ENCODE data around the gene SFSWAP.
"Not testable (repeated sequence)": the region's sequence is repeated elsewhere in the genome, so short reads cannot be mapped to it uniquely, and the experiment has no call there.

The SFSWAP gene

DNA sequence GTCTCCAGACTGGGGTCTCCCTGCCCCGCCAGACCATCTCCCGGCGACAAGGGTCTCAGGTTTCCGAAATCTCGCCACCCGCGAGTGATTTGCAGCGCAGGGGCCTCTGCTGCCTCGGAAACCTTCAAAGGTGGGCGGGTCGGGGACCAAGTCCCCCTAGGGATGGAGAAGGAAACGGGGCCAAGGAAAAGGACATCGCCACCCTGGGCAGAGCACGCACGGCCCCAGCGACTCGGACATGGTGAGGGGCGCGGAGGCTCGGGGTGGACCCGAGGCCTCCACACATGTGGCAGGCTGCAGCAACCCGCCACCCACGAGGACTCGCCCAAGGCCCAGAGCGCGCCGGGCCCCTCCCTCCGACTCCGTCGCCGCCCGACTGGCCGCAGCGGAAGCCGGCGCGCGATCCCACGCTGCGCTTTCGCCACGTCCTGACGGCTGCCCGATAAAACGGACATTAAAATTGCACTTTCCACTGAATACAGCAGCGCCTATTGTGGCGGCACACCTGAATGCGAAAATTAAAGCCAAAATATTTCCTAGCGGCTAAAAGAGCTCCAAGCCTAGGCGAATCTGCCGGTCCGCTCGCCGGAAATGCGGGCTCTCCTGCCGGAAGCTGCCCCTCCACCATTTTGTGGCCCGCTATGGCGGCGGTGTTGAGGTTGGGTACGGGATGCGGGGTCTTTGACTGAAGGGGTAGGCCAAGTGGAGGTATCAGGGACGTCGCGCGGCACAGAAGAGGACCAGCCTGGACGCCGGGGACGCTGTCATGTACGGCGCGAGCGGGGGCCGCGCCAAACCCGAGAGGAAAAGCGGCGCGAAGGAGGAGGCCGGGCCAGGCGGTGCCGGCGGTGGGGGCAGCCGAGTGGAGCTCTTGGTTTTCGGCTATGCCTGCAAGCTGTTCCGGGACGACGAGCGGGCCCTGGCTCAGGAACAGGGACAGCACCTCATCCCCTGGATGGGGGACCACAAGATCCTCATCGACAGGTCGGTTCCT lies at the start of gene SFSWAP:
Gene SFSWAP, plus strand, starts transcription at position 627 of the 994 bp plus-strand sequence. Its CDS starts 140 bp downstream, at position 767.
- no peak for FAIRE-seq

DNA sequence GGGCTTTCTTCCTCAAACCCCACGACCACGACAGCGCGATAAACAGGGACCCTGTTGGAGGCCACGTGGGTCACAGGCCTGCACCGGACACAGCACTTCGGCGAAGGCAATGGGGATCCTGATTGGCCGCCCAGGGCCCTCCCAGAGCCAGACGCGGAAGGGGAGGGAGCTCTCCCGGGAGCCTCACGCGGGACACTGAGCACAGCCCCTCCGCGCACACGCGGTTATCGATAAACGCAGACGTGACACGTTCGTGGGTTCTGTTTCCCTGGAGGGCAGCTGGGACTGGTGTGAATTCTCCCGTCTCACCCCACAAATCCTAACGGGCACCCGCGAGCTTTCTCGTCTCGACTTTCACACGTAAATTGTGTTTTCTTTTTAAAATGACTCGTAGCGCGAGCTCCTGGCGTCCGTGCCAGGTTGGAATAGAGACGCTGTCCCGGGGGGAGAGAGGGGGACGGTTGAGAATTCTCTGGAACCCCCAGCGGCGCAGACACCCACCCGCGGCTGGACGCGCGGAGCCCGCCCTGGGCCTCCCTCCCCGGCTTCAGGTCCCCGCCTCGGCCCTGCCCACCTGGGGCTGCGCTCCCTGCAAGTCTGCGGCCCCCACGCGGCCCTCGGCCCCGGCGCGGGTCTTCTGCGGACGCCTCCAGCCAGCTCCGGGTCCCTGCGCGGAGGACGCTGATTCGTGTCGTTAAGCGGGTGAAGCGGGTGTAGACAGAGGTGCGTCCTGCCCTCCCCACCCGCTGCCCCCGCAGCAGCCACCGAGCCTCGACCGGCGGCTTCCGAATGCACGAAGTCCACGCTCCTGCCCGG lies 49.5 kb upstream of the SFSWAP start:
- FAIRE-seq, result not testable (repeated sequence)

DNA sequence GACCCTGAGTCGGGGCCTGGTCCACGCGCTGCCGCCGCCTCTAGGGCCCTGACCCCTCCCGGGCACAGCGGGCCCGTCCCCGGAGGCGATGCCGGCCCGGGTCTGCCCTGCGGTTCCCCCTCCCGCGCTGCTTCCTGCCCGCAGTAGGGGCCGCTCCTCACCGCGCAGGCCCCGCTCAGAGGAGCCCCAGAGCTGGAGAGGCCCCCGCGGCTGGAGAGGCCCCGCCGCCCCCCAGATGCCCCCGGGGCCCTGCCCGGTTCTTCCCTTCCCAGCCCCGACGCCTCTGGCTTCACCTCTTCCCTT lies 49.0 kb upstream of the SFSWAP start:
- not testable (repeated sequence) for FAIRE-seq

DNA sequence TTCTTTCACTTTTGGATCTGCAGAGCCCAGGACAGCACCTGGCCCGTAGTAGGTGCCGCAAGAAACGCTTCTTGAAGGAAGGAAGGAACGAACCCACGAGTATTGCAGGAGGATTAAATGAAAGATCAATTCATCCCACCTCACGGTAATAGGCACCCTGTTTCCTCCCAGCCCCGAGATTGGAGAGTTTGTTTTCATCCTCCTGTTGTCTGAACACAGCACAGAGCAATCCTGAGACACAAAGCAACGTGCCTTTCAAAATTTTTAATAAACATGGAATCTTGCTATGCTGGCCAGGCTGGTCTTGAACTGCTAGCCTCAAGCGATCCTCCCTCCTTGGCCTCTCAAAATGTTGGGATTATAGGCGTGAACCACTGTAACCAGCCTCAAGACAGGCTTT lies 48.5 kb upstream of the SFSWAP start:
- FAIRE-seq, result not testable (repeated sequence)

DNA sequence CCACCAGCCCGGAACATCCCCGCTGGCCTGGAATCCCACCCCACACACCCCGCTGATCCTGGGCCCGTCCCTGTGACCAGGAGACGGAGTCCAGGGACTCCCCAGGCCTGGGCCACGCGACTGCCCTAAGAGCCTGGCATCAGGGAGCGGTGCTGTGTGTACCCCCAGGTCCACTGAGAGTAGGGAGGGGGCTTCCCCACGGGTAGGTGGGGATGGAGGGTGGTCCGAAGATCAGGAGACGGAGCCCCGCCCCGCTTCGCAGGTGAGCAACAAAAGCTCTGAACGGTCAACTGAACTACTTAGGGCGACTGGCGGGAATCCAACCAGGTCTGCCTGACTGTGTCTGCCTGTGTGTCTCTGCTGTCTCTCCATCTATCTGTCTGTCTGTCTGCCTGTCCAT lies 45.2 kb upstream of the SFSWAP start:
- not testable (repeated sequence) for FAIRE-seq

DNA sequence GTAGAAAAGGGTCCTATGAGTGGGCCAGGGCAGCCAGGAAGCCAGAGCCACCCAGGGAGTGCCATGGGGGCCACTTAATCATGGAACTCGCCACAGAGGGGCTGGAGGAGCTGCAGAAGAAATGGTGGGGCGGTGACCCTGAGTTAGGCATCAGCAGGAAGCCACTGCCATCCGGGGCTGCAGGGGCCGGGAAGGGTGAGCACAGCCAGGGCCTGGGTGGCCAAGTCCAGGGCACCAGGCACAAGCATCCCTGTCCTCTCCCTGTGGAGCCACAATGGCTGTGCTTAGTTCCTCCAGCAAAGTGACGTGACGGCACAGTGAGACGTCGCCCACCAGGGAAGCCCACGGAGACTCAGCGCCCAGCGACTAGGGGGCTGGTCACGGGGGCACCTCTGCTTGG lies 44.4 kb upstream of the SFSWAP start:
- not testable (repeated sequence) for FAIRE-seq

DNA sequence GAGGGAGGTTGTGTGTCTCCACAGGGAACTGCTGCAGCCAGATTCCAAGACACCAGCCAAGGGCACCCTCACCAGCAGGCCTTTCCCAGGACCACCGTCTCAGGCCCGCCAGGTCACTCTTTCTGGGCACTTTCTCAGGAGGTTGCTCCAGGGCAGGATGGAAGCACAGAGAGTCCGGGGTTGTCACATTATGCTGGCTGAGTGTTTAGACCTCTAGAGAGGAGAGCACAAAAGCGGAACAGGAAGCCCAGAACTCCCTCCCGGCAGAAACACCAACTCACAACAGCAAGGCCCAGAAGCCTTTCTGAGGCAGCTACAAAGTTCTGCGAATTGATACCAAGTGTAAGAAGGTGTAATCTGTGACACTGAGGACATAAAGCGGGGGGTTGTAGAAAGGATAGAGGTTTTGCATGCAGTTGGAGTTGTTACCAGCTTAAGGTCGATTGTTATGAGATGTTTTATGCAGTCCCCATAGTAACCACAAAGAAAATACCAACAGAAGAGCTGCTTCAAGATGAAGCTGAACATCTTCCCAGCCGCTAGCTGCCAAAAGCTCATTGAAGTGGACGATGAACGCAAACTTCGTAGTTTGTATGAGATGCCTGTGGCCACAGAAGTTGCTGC lies 43.8 kb upstream of the SFSWAP start:
- not testable (repeated sequence) for FAIRE-seq

DNA sequence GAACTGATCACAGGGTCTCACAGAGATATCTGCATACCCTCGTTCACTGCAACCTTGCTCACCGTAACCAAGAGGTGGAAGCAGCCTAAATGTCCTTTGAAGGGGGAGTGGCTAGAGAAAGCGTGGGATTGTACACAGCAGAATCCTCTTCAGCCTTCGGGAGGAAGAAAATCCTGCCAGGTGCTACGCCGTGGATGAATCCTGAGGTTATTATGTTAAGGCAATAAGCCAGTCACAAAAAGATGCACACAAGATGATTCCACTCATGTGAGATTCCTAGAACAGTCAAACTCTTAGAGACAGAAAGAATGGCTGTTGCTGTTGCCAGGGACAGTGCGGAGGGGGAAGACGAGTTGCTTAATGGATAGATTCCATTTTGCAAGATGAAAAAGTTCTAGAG lies 39.6 kb upstream of the SFSWAP start:
- no peak for FAIRE-seq

DNA sequence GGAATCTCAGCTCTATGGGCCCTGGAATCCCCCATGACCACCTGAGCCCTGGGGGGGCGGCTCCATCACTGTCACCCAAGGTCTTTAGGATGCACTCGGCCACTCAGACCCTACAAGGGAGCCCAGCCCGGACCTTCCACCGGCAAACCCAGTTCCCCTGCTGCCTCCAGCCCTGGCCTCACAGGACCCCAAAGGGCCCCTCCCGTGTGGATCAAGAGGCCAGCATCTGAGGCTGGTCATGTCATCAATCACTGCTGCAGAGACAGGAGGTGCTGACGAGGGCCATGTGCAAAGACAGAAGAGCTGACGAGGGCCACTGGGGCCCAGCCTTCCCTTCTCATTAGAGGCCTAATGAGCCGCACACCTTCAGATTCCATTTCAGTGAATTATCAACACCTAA lies 39.0 kb upstream of the SFSWAP start:
- FAIRE-seq, result no peak

DNA sequence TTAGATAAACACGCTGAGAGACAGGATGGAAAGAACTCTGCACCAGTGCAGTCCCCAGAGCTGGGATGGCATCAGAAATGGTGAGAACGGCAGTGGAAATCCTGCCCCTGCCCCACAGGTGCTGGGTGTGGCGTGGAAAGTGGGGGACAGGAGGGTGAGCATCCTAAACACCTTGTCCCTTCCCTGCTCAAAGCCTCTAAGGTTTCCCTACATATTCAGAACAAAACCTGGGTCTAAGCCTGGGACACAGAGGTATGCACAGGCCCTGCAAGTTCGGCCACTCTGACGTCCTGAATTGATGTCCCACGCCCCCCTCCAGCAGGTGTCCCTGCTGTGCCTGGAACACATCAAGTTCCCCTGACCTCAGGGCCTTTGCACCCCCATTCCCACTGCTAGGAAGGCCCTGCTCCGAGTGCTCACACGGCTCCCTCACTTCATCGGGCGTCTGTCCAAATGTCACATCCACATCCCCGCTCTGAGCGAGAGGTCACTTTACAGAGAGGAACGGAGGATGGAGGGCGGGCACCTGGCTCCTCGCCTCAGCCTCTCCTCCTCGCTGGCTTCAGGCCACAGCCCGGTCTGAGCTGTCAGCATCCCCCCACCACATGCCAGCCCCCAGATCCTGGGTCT lies 38.5 kb upstream of the SFSWAP start:
- FAIRE-seq, result no peak

DNA sequence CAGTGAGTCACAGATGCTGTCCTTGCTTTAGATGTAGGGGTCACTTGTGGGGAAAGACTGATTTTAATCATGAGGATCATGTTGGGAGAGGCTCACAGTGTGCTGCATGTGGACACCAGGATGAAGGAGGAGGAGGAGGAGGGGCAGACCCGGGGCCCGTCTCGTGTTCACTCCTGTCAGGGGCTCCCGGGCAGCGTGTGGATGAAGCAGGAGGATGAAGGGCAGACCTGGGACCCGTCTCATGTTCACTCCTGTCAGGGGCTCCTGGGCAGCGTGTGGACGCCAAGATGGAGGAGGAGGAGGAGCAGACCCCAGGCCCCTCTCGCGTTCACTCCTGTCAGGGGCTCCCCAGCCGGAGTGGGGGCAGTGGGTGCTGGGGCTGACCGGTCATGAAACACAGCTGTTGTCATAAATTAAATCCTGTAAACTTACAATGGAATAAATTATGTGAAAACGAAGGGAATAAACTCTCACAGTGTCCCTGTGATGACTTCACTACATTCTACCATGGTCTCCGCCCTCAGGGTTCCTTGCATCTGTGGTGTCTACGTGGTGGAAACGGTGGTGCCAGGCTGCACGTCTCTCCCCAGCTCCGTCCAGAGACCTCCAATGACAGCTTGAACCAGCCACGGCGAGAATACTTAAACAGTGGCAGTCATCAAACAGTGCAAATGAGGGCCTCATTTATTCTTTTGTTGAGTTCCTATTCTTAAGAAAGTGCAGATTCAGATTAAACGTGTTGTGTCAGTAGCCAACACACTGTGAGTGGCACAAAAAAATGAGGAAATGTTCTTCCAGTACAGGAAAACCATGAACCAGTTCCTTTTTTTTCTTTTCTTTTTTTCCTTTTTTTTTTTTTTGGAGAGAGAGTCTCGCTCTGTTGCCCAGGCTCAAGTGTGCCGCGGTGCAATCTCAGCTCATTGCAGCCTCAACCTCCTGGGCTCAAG lies 37.7 kb upstream of the SFSWAP start:
- FAIRE-seq, result no peak

DNA sequence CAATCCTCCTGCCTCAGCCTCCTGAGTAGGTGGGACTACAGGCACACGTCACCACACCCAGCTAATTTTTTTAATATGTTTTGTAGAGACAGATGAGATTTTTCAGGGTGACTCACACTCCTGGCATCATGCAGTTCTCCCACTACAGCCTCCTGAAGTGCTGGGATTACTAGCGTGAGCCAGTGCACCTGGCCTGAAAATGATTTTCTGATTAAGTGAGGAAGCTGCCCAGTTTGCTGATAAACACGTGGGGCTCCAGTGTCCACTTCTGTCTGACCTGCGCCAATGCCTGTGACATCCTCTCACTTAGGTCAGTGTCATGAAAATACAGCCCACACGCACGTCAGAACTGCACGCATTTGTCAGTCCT lies 37.0 kb upstream of the SFSWAP start:
- no peak for FAIRE-seq

DNA sequence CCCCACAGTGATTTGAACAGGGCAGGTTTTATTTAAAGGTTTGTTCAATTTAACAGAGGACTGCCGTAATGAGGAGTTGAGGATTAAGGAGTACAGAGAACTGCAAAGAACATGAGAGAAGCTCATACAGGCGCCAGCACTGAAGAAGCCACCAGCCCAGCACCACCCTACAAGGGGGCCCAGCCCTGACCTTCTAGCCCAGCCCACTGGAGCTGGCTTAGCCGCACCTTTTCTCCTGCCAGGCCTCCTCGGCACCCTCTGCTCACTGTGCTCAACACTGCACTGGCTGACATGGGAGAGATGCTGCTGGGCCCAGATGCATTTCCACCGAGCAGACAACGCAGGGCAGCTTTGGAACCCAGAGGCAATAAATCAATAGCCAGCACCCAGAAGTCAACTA lies 36.5 kb upstream of the SFSWAP start:
- no peak for FAIRE-seq

DNA sequence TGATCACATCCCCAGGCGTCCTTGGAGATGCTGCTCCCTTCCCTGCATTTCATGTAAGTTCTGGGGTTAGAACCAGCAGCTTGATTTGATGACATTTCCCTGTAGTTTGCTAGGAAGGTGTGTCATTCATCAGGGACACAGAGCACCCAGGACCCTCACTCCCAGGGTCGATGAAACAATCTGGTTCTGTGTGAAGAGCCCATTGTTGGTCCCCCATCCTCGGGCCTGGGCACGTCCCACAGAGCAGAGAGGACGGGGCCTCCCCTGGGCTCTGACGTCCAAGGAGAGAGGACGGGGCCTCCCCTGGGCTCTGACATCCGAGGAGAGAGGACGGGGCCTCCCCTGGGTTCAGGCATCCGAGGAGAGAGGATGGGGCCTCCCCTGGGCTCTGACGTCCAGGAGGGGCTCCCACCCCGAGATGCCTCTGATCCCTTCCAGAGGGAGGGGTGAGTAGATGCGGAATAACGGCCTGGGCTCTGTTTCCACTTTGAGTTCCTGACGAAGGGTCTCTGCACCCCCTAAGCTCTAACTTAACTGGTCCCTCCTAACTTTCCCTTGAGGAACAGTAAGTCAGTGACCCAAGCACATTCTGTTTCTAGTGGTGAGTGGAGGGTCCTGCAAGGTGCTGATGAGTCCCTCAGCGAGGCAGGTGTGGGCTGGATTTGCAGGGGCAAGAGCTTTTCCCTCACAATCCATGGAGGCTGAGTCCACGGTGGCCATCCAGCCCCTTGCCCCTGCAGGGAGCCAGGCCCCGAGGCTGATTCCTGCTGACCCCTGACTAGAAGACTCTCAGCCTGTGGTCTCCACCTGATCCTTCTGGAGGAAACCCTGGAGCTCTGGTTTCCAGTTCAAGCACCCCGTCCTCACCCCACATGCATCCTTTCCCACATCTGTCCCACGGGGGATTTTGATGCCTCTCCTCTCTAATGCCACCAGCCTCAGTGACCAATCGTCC lies 35.5 kb upstream of the SFSWAP start:
- FAIRE-seq, result no peak

DNA sequence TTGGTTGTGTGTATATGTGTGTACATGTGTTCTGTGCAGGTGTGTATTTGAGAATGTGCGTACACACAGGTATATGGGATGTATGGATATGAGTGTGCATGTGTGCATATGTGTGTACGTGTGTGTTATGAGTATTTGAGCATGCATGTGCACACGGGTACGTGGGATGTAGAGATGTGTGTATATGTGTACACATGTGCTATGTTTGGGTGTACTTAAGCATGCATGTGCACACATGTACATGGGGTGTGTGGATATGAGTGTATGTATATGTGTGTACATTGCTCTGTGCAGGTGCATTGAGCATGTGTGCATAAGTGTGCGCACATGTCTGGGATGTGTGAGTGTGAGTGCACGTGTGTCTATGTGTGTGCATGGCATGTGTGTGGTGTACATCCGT lies 34.3 kb upstream of the SFSWAP start:
- FAIRE-seq, result no peak

DNA sequence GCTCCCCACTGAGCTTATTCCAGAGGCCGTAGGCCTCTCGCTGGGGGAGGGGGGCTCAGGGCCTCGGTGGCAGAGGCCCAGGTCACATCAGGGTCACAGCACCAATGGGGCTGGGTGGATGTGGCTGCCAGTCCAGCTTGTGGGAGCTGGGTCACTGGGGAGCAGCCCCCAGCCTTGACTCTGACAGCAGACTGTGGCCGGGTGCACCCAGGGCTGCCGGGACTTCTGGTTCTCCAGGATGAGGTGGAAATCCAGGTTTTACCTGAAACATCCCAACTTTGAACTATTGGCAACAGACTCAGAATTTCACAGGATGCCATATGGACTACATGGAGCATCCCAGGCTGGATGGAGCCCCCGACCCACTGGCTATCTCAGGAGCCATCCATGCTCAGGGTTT lies 33.8 kb upstream of the SFSWAP start:
- not testable (repeated sequence) for FAIRE-seq

DNA sequence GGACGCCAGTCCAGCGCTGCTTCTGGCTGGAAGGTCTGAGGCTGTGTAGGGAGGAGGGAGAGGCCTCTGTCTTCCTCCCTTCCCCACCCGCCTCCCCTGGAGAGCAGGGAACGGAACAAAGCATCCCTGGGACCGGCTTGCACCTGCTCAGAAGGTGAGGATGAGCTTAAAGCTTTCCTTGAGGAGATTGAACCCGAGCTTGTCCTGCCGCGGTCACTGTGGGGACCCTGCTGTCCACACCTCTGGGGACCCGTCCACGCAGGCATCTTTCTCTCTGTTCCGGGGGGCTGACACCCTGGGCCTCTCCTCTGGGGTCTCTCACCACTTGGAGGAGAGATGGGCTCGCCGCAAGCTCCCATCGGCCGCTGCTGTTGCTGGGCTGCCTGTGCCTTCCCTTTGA lies 33.2 kb upstream of the SFSWAP start:
- no peak for FAIRE-seq

DNA sequence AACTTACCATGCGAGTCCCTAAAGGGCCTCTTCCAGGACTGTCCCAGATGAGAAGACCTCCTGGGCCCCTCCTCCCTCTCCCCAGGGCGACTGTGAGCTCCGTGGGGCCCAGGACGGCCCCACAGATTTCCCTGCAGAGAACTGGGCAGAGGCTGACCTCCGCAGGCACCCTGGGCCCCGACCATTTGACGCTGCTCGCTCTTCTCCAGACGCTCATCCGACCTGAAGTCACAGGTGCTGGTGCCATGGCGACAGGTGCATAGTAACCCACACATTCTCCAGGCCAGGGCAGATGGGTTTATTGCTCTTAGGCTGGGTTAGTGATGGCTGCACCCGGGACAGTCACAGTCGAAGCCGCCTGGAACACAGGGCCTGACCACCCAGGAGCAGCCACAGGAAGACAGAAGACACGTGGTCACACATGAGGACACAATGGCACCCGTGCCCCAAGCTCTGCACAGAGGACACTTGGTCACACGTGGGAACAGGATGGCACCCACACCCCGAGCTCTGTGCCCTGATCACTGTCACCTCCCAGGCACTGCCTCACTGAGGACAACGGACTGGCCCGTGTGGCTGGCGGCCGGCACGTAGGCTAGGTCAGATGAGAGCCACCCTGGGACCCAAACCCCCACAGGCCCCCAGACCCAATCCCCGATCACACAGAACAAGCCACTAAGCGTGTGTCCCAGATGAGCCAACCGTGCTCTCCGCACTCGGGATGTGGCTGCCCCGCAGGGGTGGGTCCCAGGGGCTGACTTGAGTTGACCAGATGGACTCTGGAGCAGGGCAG lies 32.3 kb upstream of the SFSWAP start:
- not testable (repeated sequence) for FAIRE-seq

DNA sequence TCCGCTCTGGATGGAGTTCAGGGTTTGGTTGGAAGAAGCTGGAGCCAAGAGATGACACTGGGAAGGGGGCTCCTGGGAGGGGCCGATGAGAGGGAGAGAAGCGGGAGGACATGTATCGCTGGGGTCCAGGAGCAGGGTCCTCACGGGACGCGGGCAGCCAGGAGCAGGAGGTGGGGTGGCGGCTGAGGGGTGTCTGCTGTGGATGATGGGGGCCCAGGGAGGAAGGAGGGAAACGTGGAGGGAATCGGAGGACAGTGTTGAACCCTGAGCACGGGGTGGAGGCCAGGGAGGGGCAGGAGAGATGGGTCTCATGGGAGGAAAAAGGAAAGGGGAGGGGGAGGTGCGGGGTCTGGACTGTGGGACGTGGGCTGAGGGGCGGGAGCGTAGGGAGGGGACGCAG lies 31.7 kb upstream of the SFSWAP start:
- not testable (repeated sequence) for FAIRE-seq

DNA sequence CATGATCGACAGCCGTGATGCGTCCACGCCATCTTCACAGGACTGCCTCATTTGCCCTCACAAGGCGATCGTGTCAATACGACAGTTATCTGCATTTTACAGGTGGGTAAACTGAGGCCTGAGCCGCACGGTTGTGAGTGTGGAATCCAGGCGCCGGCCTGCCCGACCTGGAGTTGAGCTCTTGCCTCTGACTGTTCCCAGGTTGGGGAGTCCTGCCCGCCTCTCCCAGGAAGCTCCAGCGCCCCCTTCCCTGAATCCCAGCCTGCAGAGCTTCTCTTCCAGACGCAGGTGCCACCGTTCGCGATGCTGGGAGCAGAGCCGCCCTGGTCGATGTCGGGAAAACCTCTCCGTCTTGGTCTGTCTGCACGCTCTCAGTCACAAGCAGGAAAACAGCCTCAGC lies 31.1 kb upstream of the SFSWAP start:
- FAIRE-seq, result not testable (repeated sequence)

All from islet of Langerhans (tissue), 1 donor.